ENCODE measurements around the gene PTMA.
A peak's percentile ranks its signal among the peaks of the same experiment; 100 is the strongest.

Gene PTMA

DNA sequence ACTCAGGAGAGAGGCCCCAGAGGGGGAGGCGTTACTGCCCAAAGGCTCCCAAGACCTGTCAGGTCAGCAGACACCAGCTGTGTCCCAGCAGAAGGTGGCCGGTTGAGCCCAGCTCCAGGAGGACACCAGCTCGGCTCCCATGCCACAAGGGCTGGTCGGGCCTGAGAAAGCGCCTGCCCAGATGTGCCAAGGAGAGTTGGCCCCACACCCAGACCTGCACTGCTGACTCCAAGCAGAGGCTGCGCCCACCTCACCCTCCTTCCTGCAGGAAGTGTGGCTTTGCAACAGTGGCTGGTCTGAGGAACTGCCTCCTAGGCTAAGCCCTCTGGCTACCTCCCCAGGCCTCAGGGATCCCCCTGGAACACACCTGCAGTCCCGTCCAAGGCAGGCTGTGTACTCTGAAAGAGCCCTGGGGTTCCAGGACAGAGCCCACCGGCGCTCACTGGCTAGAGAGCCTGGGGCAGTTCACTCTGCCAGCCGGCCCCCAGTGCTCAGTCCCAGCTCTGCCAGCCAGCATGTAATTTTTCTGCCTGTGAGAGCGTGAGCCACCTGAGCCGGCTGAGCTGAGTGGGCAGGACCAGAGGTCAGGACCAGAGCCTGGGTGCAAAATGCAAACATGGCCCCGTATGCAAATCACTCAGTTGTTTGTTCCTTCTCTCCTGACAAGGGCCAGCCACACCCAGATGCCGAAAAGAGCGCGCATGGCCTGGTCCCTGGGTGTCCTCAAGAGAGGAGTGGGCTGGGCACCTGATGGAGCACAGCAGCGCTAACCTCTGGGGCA lies 36.9 kb upstream of the PTMA start:
- TF ChIP-seq, protein P1, sequence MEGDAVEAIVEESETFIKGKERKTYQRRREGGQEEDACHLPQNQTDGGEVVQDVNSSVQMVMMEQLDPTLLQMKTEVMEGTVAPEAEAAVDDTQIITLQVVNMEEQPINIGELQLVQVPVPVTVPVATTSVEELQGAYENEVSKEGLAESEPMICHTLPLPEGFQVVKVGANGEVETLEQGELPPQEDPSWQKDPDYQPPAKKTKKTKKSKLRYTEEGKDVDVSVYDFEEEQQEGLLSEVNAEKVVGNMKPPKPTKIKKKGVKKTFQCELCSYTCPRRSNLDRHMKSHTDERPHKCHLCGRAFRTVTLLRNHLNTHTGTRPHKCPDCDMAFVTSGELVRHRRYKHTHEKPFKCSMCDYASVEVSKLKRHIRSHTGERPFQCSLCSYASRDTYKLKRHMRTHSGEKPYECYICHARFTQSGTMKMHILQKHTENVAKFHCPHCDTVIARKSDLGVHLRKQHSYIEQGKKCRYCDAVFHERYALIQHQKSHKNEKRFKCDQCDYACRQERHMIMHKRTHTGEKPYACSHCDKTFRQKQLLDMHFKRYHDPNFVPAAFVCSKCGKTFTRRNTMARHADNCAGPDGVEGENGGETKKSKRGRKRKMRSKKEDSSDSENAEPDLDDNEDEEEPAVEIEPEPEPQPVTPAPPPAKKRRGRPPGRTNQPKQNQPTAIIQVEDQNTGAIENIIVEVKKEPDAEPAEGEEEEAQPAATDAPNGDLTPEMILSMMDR (IDR thresholded peaks at IDR 0.05; ENCODE audit: poor library complexity, severe bottlenecking): no peak
- no peaks in the 10 kb centered on the region for H3K36me3 ChIP-seq (ENCODE audit: low read depth)
- no peaks in the 10 kb centered on the region for H3K9me3 ChIP-seq (ENCODE audit: severe bottlenecking)
- DNase-seq (ENCODE audit: low spot score): no peak
- peaks cover 12% of the 10 kb centered on the region for H3K4me1 ChIP-seq (ENCODE audit: insufficient read depth, poor library complexity, severe bottlenecking)
- H3K4me3 ChIP-seq (ENCODE audit: severe bottlenecking): no peak overlapping the region
- no peak overlapping the region for H3K27ac ChIP-seq (ENCODE audit: poor library complexity, severe bottlenecking)
- no peaks in the 10 kb centered on the region for H3K27me3 ChIP-seq (ENCODE audit: insufficient read depth, poor library complexity, severe bottlenecking)
- ATAC-seq (ENCODE audit: low read depth): 0 out of 3 replicates have a peak, but pooled peaks have one; percentile 7

DNA sequence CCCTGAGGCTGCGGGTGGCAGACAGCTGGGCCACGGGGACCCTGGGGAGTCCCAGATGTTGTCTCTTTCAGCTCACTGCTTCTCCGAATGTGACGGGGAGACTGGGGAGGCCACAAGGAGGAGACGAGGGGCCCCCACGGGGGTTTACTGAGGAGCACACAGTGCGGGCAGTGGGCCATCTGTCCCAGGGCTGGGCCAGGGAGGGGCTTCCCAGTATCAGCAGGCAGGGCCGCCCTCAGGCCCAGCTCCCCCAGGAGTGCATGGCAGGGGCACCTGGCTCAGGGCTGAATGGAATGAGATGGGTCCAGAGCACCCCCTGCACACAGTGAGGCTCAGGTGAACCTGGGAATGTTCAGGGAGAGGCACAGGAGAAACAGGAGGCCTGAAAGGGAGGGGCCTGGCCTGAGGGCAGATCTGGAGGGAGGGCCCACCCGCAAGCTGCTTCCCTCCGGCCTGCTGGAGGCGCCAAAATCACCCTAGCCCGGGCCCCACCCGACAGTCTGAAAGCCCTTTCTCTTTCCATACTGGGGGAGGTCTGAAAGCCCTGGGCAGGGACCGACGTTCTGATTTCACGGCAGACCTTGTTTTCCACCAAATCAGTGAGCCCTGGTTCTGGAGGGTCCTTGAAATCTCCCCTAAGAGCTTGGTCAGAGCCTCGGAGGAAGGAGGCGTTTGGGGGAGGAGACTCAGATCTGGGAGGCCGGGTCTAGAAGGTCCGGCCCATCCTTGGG lies 35.5 kb upstream of the PTMA start:
- Histone ChIP-seq H3K27me3 (ENCODE audit: insufficient read depth, poor library complexity, severe bottlenecking) (no peaks in the 10 kb centered on the region), H3K4me1 (ENCODE audit: insufficient read depth, poor library complexity, severe bottlenecking) (peaks cover 12% of the 10 kb centered on the region), H3K9me3 (ENCODE audit: severe bottlenecking) (no peaks in the 10 kb centered on the region), H3K4me3 (ENCODE audit: severe bottlenecking) (no peak overlapping the region), H3K27ac (ENCODE audit: poor library complexity, severe bottlenecking) (no peak overlapping the region), H3K36me3 (ENCODE audit: low read depth) (no peaks in the 10 kb centered on the region)
- ATAC-seq (ENCODE audit: low read depth) (no peak), DNase-seq (ENCODE audit: low spot score) (no peak)
- TF ChIP-seq, protein P1 (IDR thresholded peaks at IDR 0.05; ENCODE audit: poor library complexity, severe bottlenecking): no peak

DNA sequence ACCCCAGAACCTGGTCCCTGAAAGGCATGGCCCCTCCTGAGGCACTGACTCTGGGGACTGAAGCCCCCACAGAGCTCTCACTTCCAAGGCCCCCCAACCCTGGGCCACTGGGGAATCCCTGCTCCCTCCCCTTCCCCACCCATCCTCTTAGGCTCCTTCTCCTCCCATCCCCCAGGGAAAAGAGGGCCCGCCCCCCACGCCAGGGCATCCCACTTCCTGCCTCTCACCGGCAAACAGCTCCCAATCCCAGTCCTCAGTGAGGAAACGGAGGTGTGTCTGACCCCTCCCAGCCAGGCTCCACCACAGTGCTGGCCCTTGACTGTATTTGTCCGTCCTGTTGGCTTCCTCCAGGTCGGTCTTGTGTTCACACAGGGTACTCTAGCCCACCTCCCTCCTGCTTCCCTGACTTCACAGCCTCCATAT lies 35.0 kb upstream of the PTMA start:
- ATAC-seq (ENCODE audit: low read depth) (0 out of 3 replicates have a peak, but pooled peaks have one; percentile 20), DNase-seq (ENCODE audit: low spot score) (no peak)
- H3K4me3 ChIP-seq (ENCODE audit: severe bottlenecking): no peak overlapping the region
- H3K27me3 ChIP-seq (ENCODE audit: insufficient read depth, poor library complexity, severe bottlenecking): no peaks in the 10 kb centered on the region
- peaks cover 12% of the 10 kb centered on the region for H3K4me1 ChIP-seq (ENCODE audit: insufficient read depth, poor library complexity, severe bottlenecking)
- H3K9me3 ChIP-seq (ENCODE audit: severe bottlenecking): no peaks in the 10 kb centered on the region
- TF ChIP-seq, protein P1 (IDR thresholded peaks at IDR 0.05; ENCODE audit: poor library complexity, severe bottlenecking): no peak
- no peaks in the 10 kb centered on the region for H3K36me3 ChIP-seq (ENCODE audit: low read depth)
- no peak overlapping the region for H3K27ac ChIP-seq (ENCODE audit: poor library complexity, severe bottlenecking)

DNA sequence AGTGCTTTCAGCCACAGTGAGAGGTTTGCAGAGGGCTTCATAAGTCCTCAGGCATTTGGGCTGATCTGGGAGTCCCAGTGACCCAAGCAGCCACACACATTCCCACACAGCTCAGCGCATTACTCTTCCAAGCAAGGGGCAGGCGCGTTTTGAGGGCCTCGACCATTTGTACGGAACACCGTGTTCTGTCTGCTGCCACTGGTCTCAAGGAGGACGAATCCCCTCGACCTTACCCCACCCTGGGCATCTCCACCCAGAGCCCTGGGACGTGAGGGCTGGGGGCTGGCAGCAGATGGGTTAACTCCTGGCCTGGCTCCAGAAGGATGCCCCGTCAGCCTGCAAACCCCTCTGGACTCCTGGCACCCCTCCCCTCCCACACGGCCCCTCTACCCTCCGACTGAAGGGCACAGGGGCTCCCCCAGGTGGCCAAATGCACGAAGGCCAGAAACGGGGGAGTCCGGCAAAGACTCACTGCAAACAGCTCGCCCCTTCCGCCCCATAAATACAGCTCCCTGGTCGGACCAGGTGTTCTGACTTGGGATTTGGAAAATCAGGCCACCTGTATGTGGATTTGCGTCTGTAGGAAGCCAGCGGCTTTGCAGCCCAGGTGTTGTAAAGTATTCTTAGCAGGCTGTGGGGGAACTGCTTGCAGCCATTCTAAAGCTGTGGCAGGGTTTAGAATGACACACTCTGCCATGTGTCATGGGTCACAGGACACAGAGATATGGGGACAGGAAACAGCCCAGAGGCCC lies 33.6 kb upstream of the PTMA start:
- TF ChIP-seq, protein P1 (IDR thresholded peaks at IDR 0.05; ENCODE audit: poor library complexity, severe bottlenecking): peak; percentile 81
- no peaks in the 10 kb centered on the region for H3K36me3 ChIP-seq (ENCODE audit: low read depth)
- DNase-seq (ENCODE audit: low spot score) (no peak), ATAC-seq (ENCODE audit: low read depth) (peak; percentile 66)
- no peaks in the 10 kb centered on the region for H3K9me3 ChIP-seq (ENCODE audit: severe bottlenecking)
- no peak overlapping the region for H3K27ac ChIP-seq (ENCODE audit: poor library complexity, severe bottlenecking)
- H3K4me3 ChIP-seq (ENCODE audit: severe bottlenecking): no peak overlapping the region
- no peaks in the 10 kb centered on the region for H3K27me3 ChIP-seq (ENCODE audit: insufficient read depth, poor library complexity, severe bottlenecking)
- peaks cover 13% of the 10 kb centered on the region for H3K4me1 ChIP-seq (ENCODE audit: insufficient read depth, poor library complexity, severe bottlenecking)
